ENCODE data around the gene CLBA1. TPM values are rescaled to one million over a fixed set of nuclear protein-coding genes. Genes with fewer than 3 reads are reported as not detected.
"Not testable (repeated sequence)": the region's sequence is repeated elsewhere in the genome, so short reads cannot be mapped to it uniquely, and the experiment has no call there.

Gene CLBA1
- total RNA-seq, 1 donor from 2014 or later: 2.5 TPM

- Mint-ChIP-seq H3K27ac (peak overlapping the region; percentile 90), H3K9me3 (no peaks in the 10 kb centered on the region), H3K27me3 (no peaks in the 10 kb centered on the region), H3K4me3 (peak overlapping the region; percentile 96), H3K4me1 (peaks cover 55% of the 10 kb centered on the region), H3K36me3 (ENCODE audit: low read depth) (peaks cover 42% of the 10 kb centered on the region)
- peak; percentile 88 for DNase-seq
- intact Hi-C loops (cut with micrococcal nuclease): loop anchor here (2.0 kb wide), 3 partner anchors 73 to 281 kb away; partner anchors contain the start of genes BRF1 and SIVA1
Measured at GRCh38 chr14:105019861-105020814, 34.5 kb downstream of the CLBA1 start.

- peak within 1 kb of the TSS; percentile 100 for H3K4me3 Mint-ChIP-seq
- H3K27me3 Mint-ChIP-seq: no peaks in the 10 kb centered on the region
- intact Hi-C loops (cut with micrococcal nuclease): loop anchor here (1.0 to 2.0 kb wide), 7 partner anchors 24 to 280 kb away; partner anchors contain the start of genes AHNAK2, BRF1, CLBA1 and GPR132
- peaks cover 55% of the 10 kb centered on the region for H3K4me1 Mint-ChIP-seq
- DNase-seq: peak; percentile 99
- H3K36me3 Mint-ChIP-seq (ENCODE audit: low read depth): peaks cover 36% of the 10 kb centered on the region
- H3K27ac Mint-ChIP-seq: peak within 1 kb of the TSS; percentile 95
- H3K9me3 Mint-ChIP-seq: no peaks in the 10 kb centered on the region
Measured at GRCh38 chr14:105020815-105021655, 35.4 kb downstream of the CLBA1 start, which contains the start of gene CDCA4. Gene CDCA4 (minus strand): TSS chr14:105021083. CDS start chr14:105011929, 9,154 bp downstream.

DNA sequence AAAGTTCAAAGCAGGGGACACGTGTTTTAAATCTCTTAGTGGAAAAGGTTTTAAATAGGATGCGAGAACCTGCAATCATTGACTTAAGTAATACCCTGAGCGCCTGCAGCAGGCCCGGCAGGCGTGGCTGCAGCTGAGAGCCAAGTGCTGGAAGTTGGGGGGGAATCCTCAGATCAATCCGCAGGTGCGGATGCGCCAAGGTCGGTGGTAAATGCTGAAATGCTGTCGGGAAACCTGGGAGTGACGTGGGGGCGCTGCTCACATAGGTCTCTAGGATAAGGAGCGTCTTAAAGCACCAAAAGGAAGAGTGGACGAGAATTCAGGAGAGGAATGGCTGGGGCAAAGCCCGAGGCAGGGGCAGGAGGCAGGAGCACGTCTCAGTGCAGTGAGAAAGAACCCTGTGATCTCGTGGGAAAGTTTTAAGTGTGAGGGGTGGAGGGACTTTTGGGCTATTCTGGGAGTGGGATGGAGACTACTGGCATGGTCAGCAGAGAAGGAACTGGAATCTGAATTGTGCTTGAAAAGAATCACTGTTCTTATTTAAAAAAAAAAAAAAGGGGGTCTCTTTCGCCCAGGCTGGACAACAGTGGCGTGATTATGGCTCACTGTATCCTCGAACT lies 36.2 kb downstream of the CLBA1 start:
- Mint-ChIP-seq H3K27me3 (no peaks in the 10 kb centered on the region), H3K4me1 (peaks cover 54% of the 10 kb centered on the region), H3K27ac (peak overlapping the region; percentile 95), H3K36me3 (ENCODE audit: low read depth) (peaks cover 31% of the 10 kb centered on the region), H3K9me3 (no peaks in the 10 kb centered on the region), H3K4me3 (peak overlapping the region; percentile 100)
- peak; percentile 81 for DNase-seq
- intact Hi-C loops (cut with micrococcal nuclease): loop anchor here (1.0 to 2.0 kb wide), 7 partner anchors 24 to 279 kb away; partner anchors contain the start of genes AHNAK2, BRF1, CLBA1 and GPR132

GRCh38 chr14:105022276-105022670 lies 36.7 kb downstream of the CLBA1 start:
- Mint-ChIP-seq H3K4me3 (peak overlapping the region; percentile 100), H3K27me3 (no peaks in the 10 kb centered on the region), H3K36me3 (ENCODE audit: low read depth) (peaks cover 29% of the 10 kb centered on the region), H3K9me3 (no peaks in the 10 kb centered on the region), H3K4me1 (peaks cover 51% of the 10 kb centered on the region), H3K27ac (peak overlapping the region; percentile 95)
- intact Hi-C loops (cut with micrococcal nuclease): no loop called here
- DNase-seq: no peak

DNA sequence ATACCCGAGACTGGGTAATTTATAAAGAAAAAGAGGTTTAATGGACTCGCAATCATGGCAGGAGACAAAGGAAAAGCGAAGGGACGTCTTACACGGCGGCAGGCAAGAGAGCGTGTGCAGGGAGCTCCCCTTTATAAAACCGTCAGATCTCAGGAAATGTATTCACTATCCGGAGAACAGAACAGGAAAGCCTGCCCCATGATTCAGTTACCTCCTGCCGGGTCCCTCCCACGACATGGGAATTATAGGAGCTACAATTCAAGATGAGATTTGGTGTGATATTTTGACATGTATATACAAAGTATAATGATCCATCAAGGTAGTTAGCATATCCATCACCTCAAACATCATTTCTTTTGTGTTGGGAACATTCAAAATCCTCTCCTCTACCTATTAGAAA lies 37.6 kb downstream of the CLBA1 start:
- peak overlapping the region; percentile 16 for H3K4me3 Mint-ChIP-seq
- peaks cover 45% of the 10 kb centered on the region for H3K4me1 Mint-ChIP-seq
- H3K27ac Mint-ChIP-seq: no peak overlapping the region
- intact Hi-C loops (cut with micrococcal nuclease): no loop called here
- H3K27me3 Mint-ChIP-seq: no peaks in the 10 kb centered on the region
- no peak for DNase-seq
- no peaks in the 10 kb centered on the region for H3K9me3 Mint-ChIP-seq
- peaks cover 24% of the 10 kb centered on the region for H3K36me3 Mint-ChIP-seq (ENCODE audit: low read depth)

GRCh38 chr14:105023791-105024480 lies 38.3 kb downstream of the CLBA1 start:
- intact Hi-C loops (cut with micrococcal nuclease): no loop called here
- H3K9me3 Mint-ChIP-seq: no peaks in the 10 kb centered on the region
- no peak overlapping the region for H3K27ac Mint-ChIP-seq
- H3K4me1 Mint-ChIP-seq: peaks cover 41% of the 10 kb centered on the region
- DNase-seq: no peak
- no peak overlapping the region for H3K4me3 Mint-ChIP-seq
- H3K27me3 Mint-ChIP-seq: no peaks in the 10 kb centered on the region
- peaks cover 21% of the 10 kb centered on the region for H3K36me3 Mint-ChIP-seq (ENCODE audit: low read depth)

- Mint-ChIP-seq H3K27ac (peak overlapping the region; percentile 87), H3K4me1 (peaks cover 32% of the 10 kb centered on the region), H3K4me3 (no peak overlapping the region), H3K27me3 (no peaks in the 10 kb centered on the region), H3K36me3 (ENCODE audit: low read depth) (peaks cover 8% of the 10 kb centered on the region), H3K9me3 (no peaks in the 10 kb centered on the region)
- intact Hi-C loops (cut with micrococcal nuclease): no loop called here
- no peak for DNase-seq
Measured at GRCh38 chr14:105025429-105025828, 39.8 kb downstream of the CLBA1 start.

GRCh38 chr14:105026033-105026785 lies 40.6 kb downstream of the CLBA1 start:
- no peak for DNase-seq
- peak overlapping the region; percentile 84 for H3K27ac Mint-ChIP-seq
- intact Hi-C loops (cut with micrococcal nuclease): no loop called here
- H3K36me3 Mint-ChIP-seq (ENCODE audit: low read depth): peaks cover 8% of the 10 kb centered on the region
- peaks cover 35% of the 10 kb centered on the region for H3K4me1 Mint-ChIP-seq
- no peaks in the 10 kb centered on the region for H3K9me3 Mint-ChIP-seq
- H3K4me3 Mint-ChIP-seq: peak overlapping the region; percentile 51
- H3K27me3 Mint-ChIP-seq: no peaks in the 10 kb centered on the region

GRCh38 chr14:105026802-105027563 lies 41.4 kb downstream of the CLBA1 start:
- Mint-ChIP-seq H3K4me1 (peaks cover 31% of the 10 kb centered on the region), H3K27me3 (no peaks in the 10 kb centered on the region), H3K9me3 (no peaks in the 10 kb centered on the region), H3K27ac (peak overlapping the region; percentile 48), H3K36me3 (ENCODE audit: low read depth) (peaks cover 4% of the 10 kb centered on the region), H3K4me3 (no peak overlapping the region)
- intact Hi-C loops (cut with micrococcal nuclease): no loop called here
- DNase-seq: no peak

- H3K27me3 Mint-ChIP-seq; H3K36me3 Mint-ChIP-seq (ENCODE audit: low read depth); H3K9me3 Mint-ChIP-seq; H3K4me3 Mint-ChIP-seq; H3K27ac Mint-ChIP-seq; intact Hi-C loops (cut with micrococcal nuclease); DNase-seq: not testable (repeated sequence)
- peaks cover 31% of the 10 kb centered on the region for H3K4me1 Mint-ChIP-seq
Measured at GRCh38 chr14:105027718-105028117, 42.1 kb downstream of the CLBA1 start.

- H3K27me3 Mint-ChIP-seq: no peaks in the 10 kb centered on the region
- DNase-seq: no peak
- no peak overlapping the region for H3K27ac Mint-ChIP-seq
- peaks cover 3% of the 10 kb centered on the region for H3K36me3 Mint-ChIP-seq (ENCODE audit: low read depth)
- peaks cover 27% of the 10 kb centered on the region for H3K4me1 Mint-ChIP-seq
- intact Hi-C loops (cut with micrococcal nuclease): no loop called here
- H3K9me3 Mint-ChIP-seq: no peaks in the 10 kb centered on the region
- no peak overlapping the region for H3K4me3 Mint-ChIP-seq
Measured at GRCh38 chr14:105028251-105028927, 42.8 kb downstream of the CLBA1 start.

Measured in activated CD4-positive, alpha-beta T cell treated with anti-CD3 and anti-CD28 coated beads, Interleukin-2, amount 10 ng/mL, durations not matched to agents 24 days and 14 days (primary cell).